Measurements from ENCODE around the gene NDUFC1. TPM values are rescaled to one million over a fixed set of nuclear protein-coding genes. Genes with fewer than 3 reads are reported as not detected.
A peak's percentile ranks its signal among the peaks of the same experiment; 100 is the strongest.

The NDUFC1 gene
- total and polyA plus RNA-seq, 9 of the 15 experiments (the other 6 are each of a cell fraction or from before 2014, with no cell fraction given): 58.9 to 378 (median 120) TPM

DNA sequence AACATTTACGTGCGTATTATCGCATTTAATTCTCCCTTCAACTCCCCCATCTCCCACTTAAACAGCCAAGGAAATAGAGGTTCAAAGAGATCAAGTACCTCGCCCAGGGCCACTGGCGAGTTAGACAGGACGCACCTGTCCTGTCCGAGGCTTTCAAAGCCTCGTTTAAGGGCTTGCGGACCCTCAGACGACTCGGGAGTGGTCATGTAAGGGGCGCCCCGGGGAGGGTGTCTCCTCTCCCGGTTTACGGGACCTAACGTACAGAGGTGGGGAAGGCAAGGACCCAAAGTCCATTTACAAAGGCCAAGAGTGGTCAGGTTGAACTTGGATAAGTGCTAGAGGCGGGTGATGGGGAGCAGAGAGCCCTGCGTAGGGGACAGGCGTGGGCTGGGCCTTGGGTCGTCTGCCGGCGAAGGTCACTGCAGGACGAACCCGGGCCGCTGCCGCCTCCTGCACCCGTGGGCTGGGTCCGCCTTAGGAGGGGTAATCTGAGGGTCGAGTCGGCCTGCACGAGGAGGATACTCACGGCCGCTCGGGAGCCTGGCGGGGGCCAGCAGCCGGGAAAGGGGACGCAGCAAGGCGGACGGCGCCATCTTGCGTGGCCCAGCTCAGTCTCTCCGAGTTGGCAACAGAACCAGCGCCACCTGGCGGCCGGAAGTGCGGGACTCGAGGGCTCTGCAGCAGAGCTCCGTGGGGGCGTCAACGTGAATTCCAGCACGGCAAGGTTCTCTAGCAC is 6.9 kb downstream of the NDUFC1 start (continued):
- TF ChIP-seq ZNF274 (IDR thresholded peaks at IDR 0.05; ENCODE audit: borderline replicate concordance, low read depth, low read length) (no peak), ZBTB7A (IDR thresholded peaks at IDR 0.05; ENCODE audit: borderline replicate concordance, control insufficient read depth, low read depth, low read length) (peak; percentile 78; the same call in 1 of the 2 replicates), SRSF7 (optimal IDR thresholded peaks at IDR 0.05; ENCODE audit: low read depth, low read length) (no peak), ETV1 (tag; conservative IDR thresholded peaks at IDR 0.05; ENCODE audit: low read depth) (peak; percentile 100), PPARD (CRISPR knock-in tag; IDR thresholded peaks at IDR 0.05) (no peak), MED1 (CRISPR knock-in tag; IDR thresholded peaks at IDR 0.05; ENCODE audit: borderline replicate concordance) (no peak), ZNF785 (CRISPR knock-in tag; IDR thresholded peaks at IDR 0.05) (no peak), ZNF354B (CRISPR knock-in tag; IDR thresholded peaks at IDR 0.05) (no peak), FOXJ2 (tag; IDR thresholded peaks at IDR 0.05) (no peak), PHF8 (IDR thresholded peaks at IDR 0.05; ENCODE audit: borderline replicate concordance, low read length) (peak; percentile 89; the same call in 1 of the 2 replicates), ZKSCAN3 (CRISPR knock-in tag; IDR thresholded peaks at IDR 0.05) (no peak), CHD4 (IDR thresholded peaks at IDR 0.05; ENCODE audit: insufficient read depth, insufficient replicate concordance, low read depth, low read length, poor library complexity, severe bottlenecking) (no peak), HNRNPL (IDR thresholded peaks at IDR 0.05; ENCODE audit: low read depth, low read length) (no peak), EP300 (IDR thresholded peaks at IDR 0.05; ENCODE audit: low read length) (peak; percentile 51; the same call in 1 of the 2 replicates), RHOXF2B (CRISPR knock-in tag; conservative IDR thresholded peaks at IDR 0.05) (no peak), TGIF2 (CRISPR knock-in tag; IDR thresholded peaks at IDR 0.05) (no peak), DPF2 (IDR thresholded peaks at IDR 0.05) (no peak), ZNF644 (tag; IDR thresholded peaks at IDR 0.05; ENCODE audit: low read depth) (no peak), ZBTB8A (IDR thresholded peaks at IDR 0.05; ENCODE audit: partially characterized antibody) (no peak), HNRNPK (IDR thresholded peaks at IDR 0.05; ENCODE audit: low read depth, low read length, poor library complexity, severe bottlenecking) (no peak), SMARCC2 (IDR thresholded peaks at IDR 0.05; ENCODE audit: low read depth) (no peak; the same call in 1 of the 2 replicates), KAT8 (IDR thresholded peaks at IDR 0.05; ENCODE audit: low read depth) (no peak), POLR2A (conservative IDR thresholded peaks at IDR 0.05) (peak; percentile 93)
- TF ChIP-seq, protein P1, sequence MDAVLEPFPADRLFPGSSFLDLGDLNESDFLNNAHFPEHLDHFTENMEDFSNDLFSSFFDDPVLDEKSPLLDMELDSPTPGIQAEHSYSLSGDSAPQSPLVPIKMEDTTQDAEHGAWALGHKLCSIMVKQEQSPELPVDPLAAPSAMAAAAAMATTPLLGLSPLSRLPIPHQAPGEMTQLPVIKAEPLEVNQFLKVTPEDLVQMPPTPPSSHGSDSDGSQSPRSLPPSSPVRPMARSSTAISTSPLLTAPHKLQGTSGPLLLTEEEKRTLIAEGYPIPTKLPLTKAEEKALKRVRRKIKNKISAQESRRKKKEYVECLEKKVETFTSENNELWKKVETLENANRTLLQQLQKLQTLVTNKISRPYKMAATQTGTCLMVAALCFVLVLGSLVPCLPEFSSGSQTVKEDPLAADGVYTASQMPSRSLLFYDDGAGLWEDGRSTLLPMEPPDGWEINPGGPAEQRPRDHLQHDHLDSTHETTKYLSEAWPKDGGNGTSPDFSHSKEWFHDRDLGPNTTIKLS (IDR thresholded peaks at IDR 0.05; ENCODE audit: borderline replicate concordance, low read depth): peak; percentile 82; the same call in 1 of the 2 replicates
- TF ChIP-seq, protein P2, sequence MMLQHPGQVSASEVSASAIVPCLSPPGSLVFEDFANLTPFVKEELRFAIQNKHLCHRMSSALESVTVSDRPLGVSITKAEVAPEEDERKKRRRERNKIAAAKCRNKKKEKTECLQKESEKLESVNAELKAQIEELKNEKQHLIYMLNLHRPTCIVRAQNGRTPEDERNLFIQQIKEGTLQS (IDR thresholded peaks at IDR 0.05): no peak
- TF ChIP-seq, protein P2 (CRISPR knock-in tag; conservative IDR thresholded peaks at IDR 0.05): no peak
- TF ChIP-seq, protein P3, sequence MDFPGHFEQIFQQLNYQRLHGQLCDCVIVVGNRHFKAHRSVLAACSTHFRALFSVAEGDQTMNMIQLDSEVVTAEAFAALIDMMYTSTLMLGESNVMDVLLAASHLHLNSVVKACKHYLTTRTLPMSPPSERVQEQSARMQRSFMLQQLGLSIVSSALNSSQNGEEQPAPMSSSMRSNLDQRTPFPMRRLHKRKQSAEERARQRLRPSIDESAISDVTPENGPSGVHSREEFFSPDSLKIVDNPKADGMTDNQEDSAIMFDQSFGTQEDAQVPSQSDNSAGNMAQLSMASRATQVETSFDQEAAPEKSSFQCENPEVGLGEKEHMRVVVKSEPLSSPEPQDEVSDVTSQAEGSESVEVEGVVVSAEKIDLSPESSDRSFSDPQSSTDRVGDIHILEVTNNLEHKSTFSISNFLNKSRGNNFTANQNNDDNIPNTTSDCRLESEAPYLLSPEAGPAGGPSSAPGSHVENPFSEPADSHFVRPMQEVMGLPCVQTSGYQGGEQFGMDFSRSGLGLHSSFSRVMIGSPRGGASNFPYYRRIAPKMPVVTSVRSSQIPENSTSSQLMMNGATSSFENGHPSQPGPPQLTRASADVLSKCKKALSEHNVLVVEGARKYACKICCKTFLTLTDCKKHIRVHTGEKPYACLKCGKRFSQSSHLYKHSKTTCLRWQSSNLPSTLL (IDR thresholded peaks at IDR 0.05): no peak

Measured in K562 (cell line).